Ascending aorta (tissue), 2 donors: ENCODE measurements around the gene HS2ST1. TPM values are rescaled to one million over a fixed set of nuclear protein-coding genes. Genes with fewer than 3 reads are reported as not detected.

Experiments used
- DNase-seq, 2 donors: peaks; one replicate each; pipeline ENCODE4 v3.0.0-alpha.2; 2019; ENCODE audit warnings: low spot score in 2 of 2
- H3K27ac ChIP-seq, 2 donors: fragments of 200-600 bp; sonication (generic); one replicate each; pipeline ENCODE4 v1.5.1; 2016 to 2017; ENCODE audit warnings: mild to moderate bottlenecking in 1 of 2
- H3K27me3 ChIP-seq: fragments of 200-600 bp; sonication (generic); one replicate; pipeline ENCODE4 v1.5.1; 2017
- H3K36me3 ChIP-seq, 2 donors: fragments of 200-600 bp; sonication (generic); one replicate each; pipeline ENCODE4 v1.5.1; 2016
- H3K4me1 ChIP-seq, 2 donors: fragments of 200-600 bp; sonication (generic); one replicate each; pipeline ENCODE4 v1.5.1; 2016 to 2017; ENCODE audit warnings: mild to moderate bottlenecking in 1 of 2
- H3K4me3 ChIP-seq, 2 donors: fragments of 200-600 bp; sonication (generic); one replicate each; pipeline ENCODE4 v1.5.1; 2016 to 2017; ENCODE audit warnings: mild to moderate bottlenecking in 1 of 2
- H3K9me3 ChIP-seq, 2 donors: fragments of 200-600 bp; sonication (generic); one replicate each; pipeline ENCODE4 v1.5.1; 2016
- CTCF ChIP-seq, 3 experiments: fragments of 200-600 bp in 2 of 3; fragments of 450-650 bp in 1 of 3; sonication (generic) in 2 of 3; IDR thresholded peaks; one replicate each; pipeline ENCODE4 v1.5.1; 2016 to 2019; ENCODE audit warnings: antibody characterized with exemption in 3 of 3, mild to moderate bottlenecking in 1 of 3, moderate library complexity in 1 of 3
- intact Hi-C: fragments of 100-400 bp; cut with DNase I; formaldehyde crosslinking; loops from one replicate; pipeline ENCODE4 v1.15.1; 2023
- total RNA-seq: library from RNA; depleted of rRNA; stranded (reverse); fragments of >200 nt; gene quantifications from one replicate; pipeline ENCODE4 v1.1.0, GENCODE V29; 2016

The HS2ST1 gene
- total RNA-seq, 1 donor from 2014 or later: 15.8 TPM

DNA sequence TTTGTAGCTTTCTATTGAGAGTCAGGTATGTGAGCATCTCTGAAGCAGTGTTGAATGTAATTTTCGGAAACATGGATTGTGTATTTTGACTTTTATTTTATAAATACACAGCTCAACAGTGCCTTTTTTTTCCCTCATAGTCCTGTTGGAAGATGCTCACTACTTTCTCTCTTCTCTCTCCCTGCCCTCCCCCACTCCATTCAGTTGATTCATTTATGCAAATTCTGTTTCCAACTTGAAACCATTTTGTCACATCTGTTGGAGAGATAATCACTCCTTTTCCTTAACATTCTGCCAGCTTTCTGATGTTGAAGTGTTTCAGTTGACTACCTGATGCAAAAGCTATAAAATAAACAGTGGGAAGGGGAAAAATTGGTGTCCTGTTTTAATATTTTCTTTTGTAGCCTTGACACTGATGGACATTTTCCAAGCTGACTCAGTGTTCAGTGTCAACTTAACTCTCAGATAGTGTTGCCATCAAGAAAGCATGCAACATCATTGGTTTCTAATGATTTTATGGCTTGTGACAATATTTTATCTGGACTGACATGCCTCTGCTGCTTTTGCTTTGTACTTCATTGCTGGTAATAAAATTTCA lies 194.5 kb downstream of the HS2ST1 start:
- H3K27ac ChIP-seq: no peak overlapping the region
- no peaks in the 10 kb centered on the region for H3K9me3 ChIP-seq
- no peaks in the 10 kb centered on the region for H3K36me3 ChIP-seq
- no peak overlapping the region for H3K4me3 ChIP-seq
- no peak for DNase-seq
- no peak for TF ChIP-seq CTCF (IDR thresholded peaks at IDR 0.05)
- no peaks in the 10 kb centered on the region for H3K27me3 ChIP-seq
- intact Hi-C loops: no loop called here
- H3K4me1 ChIP-seq: no peaks in the 10 kb centered on the region

DNA sequence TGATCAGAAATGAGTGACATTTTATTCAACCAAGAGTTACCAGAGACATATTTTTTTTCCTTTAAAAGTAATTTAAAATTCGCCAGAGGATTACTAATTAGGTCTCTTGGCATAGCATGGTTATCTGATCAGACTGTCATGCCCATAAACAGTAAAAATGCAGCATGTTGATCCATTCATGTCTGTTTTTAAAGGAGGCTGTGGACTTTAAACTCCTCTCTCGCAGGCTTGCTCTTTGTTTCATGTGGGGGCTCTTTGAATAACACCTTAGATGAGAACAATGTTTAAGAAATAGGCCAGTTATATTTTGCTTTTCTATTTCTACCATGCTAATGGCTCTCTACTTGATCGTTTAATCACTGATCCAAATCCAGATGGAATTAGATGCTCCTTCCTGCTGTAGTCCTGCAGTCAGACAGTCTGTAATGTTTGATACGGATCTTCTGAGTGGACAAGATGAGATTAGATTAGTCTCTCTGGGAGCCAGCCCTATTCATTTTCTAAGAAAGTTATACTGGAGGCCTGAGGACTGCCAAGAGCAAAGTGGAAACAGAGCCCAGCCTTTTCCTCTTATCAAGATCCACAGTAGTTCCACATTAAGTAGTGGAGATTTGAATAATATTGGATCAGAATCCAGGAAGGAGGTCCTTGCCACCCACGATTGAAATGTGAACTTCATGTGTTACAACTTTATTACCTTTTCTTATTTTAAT lies 197.4 kb downstream of the HS2ST1 start:
- intact Hi-C loops: no loop called here
- no peaks in the 10 kb centered on the region for H3K9me3 ChIP-seq
- TF ChIP-seq CTCF (IDR thresholded peaks at IDR 0.05): no peak
- H3K36me3 ChIP-seq: no peaks in the 10 kb centered on the region
- no peaks in the 10 kb centered on the region for H3K4me1 ChIP-seq
- no peaks in the 10 kb centered on the region for H3K27me3 ChIP-seq
- H3K27ac ChIP-seq: no peak overlapping the region
- H3K4me3 ChIP-seq: no peak overlapping the region
- no peak for DNase-seq

DNA sequence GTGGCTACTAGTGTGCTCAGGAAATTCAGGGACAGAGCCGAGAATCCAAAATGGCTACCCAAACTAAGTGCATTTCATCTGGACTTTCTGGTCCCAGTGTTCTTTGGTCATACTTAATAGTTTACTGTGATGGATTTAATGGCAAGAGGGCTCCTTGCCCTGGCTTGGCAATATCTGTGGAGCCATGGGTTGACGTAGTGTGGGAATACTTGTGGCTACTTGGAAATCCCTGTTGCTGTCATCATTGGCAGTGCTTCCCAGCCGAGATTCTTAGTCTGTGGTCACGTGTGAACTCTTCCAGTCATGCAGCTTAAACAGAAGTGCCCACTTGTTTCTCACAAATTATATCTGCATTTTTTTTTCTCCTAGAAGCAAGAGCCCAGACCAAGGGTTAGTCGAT lies 198.9 kb downstream of the HS2ST1 start:
- intact Hi-C loops: no loop called here
- no peaks in the 10 kb centered on the region for H3K27me3 ChIP-seq
- TF ChIP-seq CTCF (IDR thresholded peaks at IDR 0.05): no peak
- no peaks in the 10 kb centered on the region for H3K4me1 ChIP-seq
- no peak for DNase-seq
- no peaks in the 10 kb centered on the region for H3K9me3 ChIP-seq
- H3K27ac ChIP-seq: no peak overlapping the region
- H3K36me3 ChIP-seq: no peaks in the 10 kb centered on the region
- H3K4me3 ChIP-seq: no peak overlapping the region

GRCh38 chr1:87115317-87115890 lies 201.0 kb downstream of the HS2ST1 start:
- intact Hi-C loops: no loop called here
- Histone ChIP-seq H3K4me1 (no peaks in the 10 kb centered on the region), H3K27me3 (no peaks in the 10 kb centered on the region), H3K36me3 (no peaks in the 10 kb centered on the region), H3K27ac (no peak overlapping the region), H3K9me3 (no peaks in the 10 kb centered on the region), H3K4me3 (no peak overlapping the region)
- no peak for DNase-seq
- no peak for TF ChIP-seq CTCF (IDR thresholded peaks at IDR 0.05)

DNA sequence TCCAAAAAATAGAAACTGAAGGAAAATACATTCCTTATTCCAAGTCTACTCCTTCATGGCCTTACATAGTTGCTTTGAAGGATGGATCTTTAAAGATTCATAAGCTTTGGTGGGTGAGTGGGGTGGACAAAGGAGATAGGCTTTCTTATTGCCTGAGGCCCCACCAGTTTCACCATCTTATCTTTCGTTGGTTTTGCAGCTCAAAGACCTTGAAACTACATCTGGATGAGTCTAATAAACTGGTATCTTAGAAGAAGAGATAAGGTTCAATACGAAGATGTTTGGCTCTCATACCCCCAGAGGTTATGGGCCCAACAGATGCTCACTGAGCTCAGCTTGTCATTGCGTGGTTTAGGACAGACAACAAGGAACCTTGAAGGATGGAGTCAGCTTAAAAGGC lies 201.5 kb downstream of the HS2ST1 start:
- no peaks in the 10 kb centered on the region for H3K4me1 ChIP-seq
- H3K4me3 ChIP-seq: no peak overlapping the region
- TF ChIP-seq CTCF (IDR thresholded peaks at IDR 0.05): no peak
- H3K27me3 ChIP-seq: no peaks in the 10 kb centered on the region
- intact Hi-C loops: no loop called here
- H3K36me3 ChIP-seq: no peaks in the 10 kb centered on the region
- no peaks in the 10 kb centered on the region for H3K9me3 ChIP-seq
- DNase-seq: no peak
- no peak overlapping the region for H3K27ac ChIP-seq
